Subcutaneous abdominal adipose tissue (tissue), 5 donors: ENCODE results near the gene SPATA16.
"Not testable (repeated sequence)": the region's sequence is repeated elsewhere in the genome, so short reads cannot be mapped to it uniquely, and the experiment has no call there.

ENCODE experiments used
- H3K27ac ChIP-seq: one replicate; pipeline ENCODE4 v1.7.0; 2013; ENCODE audit warnings: low read depth, mild to moderate bottlenecking, inconsistent platforms, low read length, moderate library complexity
- H3K27me3 ChIP-seq, 5 donors: one replicate each; pipeline ENCODE4 v1.7.0; 2013; ENCODE audit warnings: low read length in 5 of 5, inconsistent platforms in 1 of 5; ENCODE audit not compliant: control insufficient read depth in 5 of 5, insufficient read depth in 4 of 5
- H3K36me3 ChIP-seq, 5 donors: one replicate each; pipeline ENCODE4 v1.7.0; 2013; ENCODE audit warnings: low read length in 5 of 5; ENCODE audit not compliant: control insufficient read depth in 5 of 5, insufficient read depth in 5 of 5
- H3K4me1 ChIP-seq, 5 donors: one replicate each; pipeline ENCODE4 v1.7.0; 2013; ENCODE audit warnings: low read length in 5 of 5, mild to moderate bottlenecking in 3 of 5, moderate library complexity in 1 of 5; ENCODE audit not compliant: control insufficient read depth in 5 of 5, insufficient read depth in 5 of 5
- H3K4me3 ChIP-seq, 5 donors: one replicate each; pipeline ENCODE4 v1.7.0; 2013; ENCODE audit warnings: low read length in 5 of 5, low read depth in 1 of 5
- H3K9ac ChIP-seq, 5 donors: one replicate each; pipeline ENCODE4 v1.7.0; 2013; ENCODE audit warnings: low read length in 5 of 5, mild to moderate bottlenecking in 4 of 5, moderate library complexity in 3 of 5
- H3K9me3 ChIP-seq, 5 donors: one replicate each; pipeline ENCODE4 v1.7.0; 2013; ENCODE audit warnings: low read length in 5 of 5; ENCODE audit not compliant: control insufficient read depth in 5 of 5
- donor health status: healthy.
- donor health status: healthy.
- donor health status: healthy.
- donor health status: healthy.
- donor health status: healthy.

The SPATA16 gene

GRCh38 chr3:173037840-173038483, 103.1 kb downstream of the SPATA16 start:
- Histone ChIP-seq H3K27me3 (no peaks in the 10 kb centered on the region), H3K36me3 (no peaks in the 10 kb centered on the region), H3K4me1 (peaks cover 0 to 4% (median 0%) of the 10 kb centered on the region in 5 donors), H3K9ac (no peak overlapping the region), H3K4me3 (no peak overlapping the region), H3K9me3 (no peaks in the 10 kb centered on the region), H3K27ac (no peak overlapping the region)

GRCh38 chr3:173030273-173030672, 110.8 kb downstream of the SPATA16 start:
- H3K9me3 ChIP-seq = no peaks in the 10 kb centered on the region
- H3K4me3 ChIP-seq = no peak overlapping the region
- no peaks in the 10 kb centered on the region for H3K27me3 ChIP-seq
- no peaks in the 10 kb centered on the region for H3K4me1 ChIP-seq
- H3K36me3 ChIP-seq = no peaks in the 10 kb centered on the region
- no peak overlapping the region for H3K27ac ChIP-seq
- H3K9ac ChIP-seq = no peak overlapping the region

- Histone ChIP-seq H3K4me1 (no peaks in the 10 kb centered on the region), H3K9ac (no peak overlapping the region), H3K4me3 (no peak overlapping the region), H3K9me3 (no peaks in the 10 kb centered on the region), H3K27ac (no peak overlapping the region), H3K36me3 (no peaks in the 10 kb centered on the region), H3K27me3 (no peaks in the 10 kb centered on the region)
These were observed 112.7 kb downstream of the SPATA16 start for GRCh38 chr3:173028351-173028750.

- H3K4me1 ChIP-seq = no peaks in the 10 kb centered on the region
- H3K27ac ChIP-seq = no peak overlapping the region
- H3K9me3 ChIP-seq = no peaks in the 10 kb centered on the region
- no peaks in the 10 kb centered on the region for H3K27me3 ChIP-seq
- no peak overlapping the region for H3K4me3 ChIP-seq
- no peaks in the 10 kb centered on the region for H3K36me3 ChIP-seq
- no peak overlapping the region for H3K9ac ChIP-seq
These were observed 113.6 kb downstream of the SPATA16 start for GRCh38 chr3:173027429-173027828.

GRCh38 chr3:173025941-173026340, 115.1 kb downstream of the SPATA16 start:
- Histone ChIP-seq H3K9me3 (no peaks in the 10 kb centered on the region), H3K4me1 (no peaks in the 10 kb centered on the region), H3K27ac (no peak overlapping the region), H3K27me3 (no peaks in the 10 kb centered on the region), H3K9ac (no peak overlapping the region), H3K36me3 (no peaks in the 10 kb centered on the region), H3K4me3 (no peak overlapping the region)

- Histone ChIP-seq H3K9ac (no peak overlapping the region), H3K36me3 (no peaks in the 10 kb centered on the region), H3K4me3 (no peak overlapping the region), H3K27me3 (no peaks in the 10 kb centered on the region), H3K27ac (no peak overlapping the region), H3K9me3 (no peaks in the 10 kb centered on the region), H3K4me1 (no peaks in the 10 kb centered on the region)
These were observed 119.4 kb downstream of the SPATA16 start for GRCh38 chr3:173021547-173022185.

- not testable (repeated sequence) for H3K4me3 ChIP-seq, H3K27ac ChIP-seq, H3K9ac ChIP-seq, H3K4me1 ChIP-seq, H3K9me3 ChIP-seq, H3K36me3 ChIP-seq, H3K27me3 ChIP-seq
These were observed 120.9 kb downstream of the SPATA16 start for GRCh38 chr3:173020128-173020527.

- no peak overlapping the region for H3K27ac ChIP-seq
- H3K27me3 ChIP-seq = no peaks in the 10 kb centered on the region
- no peaks in the 10 kb centered on the region for H3K9me3 ChIP-seq
- no peaks in the 10 kb centered on the region for H3K36me3 ChIP-seq
- no peak overlapping the region for H3K4me3 ChIP-seq
- no peaks in the 10 kb centered on the region for H3K4me1 ChIP-seq
- H3K9ac ChIP-seq = no peak overlapping the region
These were observed 121.7 kb downstream of the SPATA16 start for GRCh38 chr3:173019378-173019777.

- Histone ChIP-seq H3K36me3 (no peaks in the 10 kb centered on the region), H3K27me3 (no peaks in the 10 kb centered on the region), H3K4me1 (no peaks in the 10 kb centered on the region), H3K4me3 (no peak overlapping the region), H3K9ac (no peak overlapping the region), H3K27ac (no peak overlapping the region), H3K9me3 (no peaks in the 10 kb centered on the region)
These were observed 122.3 kb downstream of the SPATA16 start for GRCh38 chr3:173018758-173019157.

GRCh38 chr3:173013219-173013832, 127.7 kb downstream of the SPATA16 start:
- Histone ChIP-seq H3K9ac (no peak overlapping the region), H3K9me3 (no peaks in the 10 kb centered on the region), H3K4me1 (no peaks in the 10 kb centered on the region), H3K27me3 (no peaks in the 10 kb centered on the region), H3K4me3 (no peak overlapping the region), H3K27ac (no peak overlapping the region), H3K36me3 (no peaks in the 10 kb centered on the region)
